Psoas muscle (tissue), 8 donors: ENCODE measurements around the gene RAB3GAP2. TPM values are rescaled to one million over a fixed set of nuclear protein-coding genes. Genes with fewer than 3 reads are reported as not detected.
"Not testable (repeated sequence)": the region's sequence is repeated elsewhere in the genome, so short reads cannot be mapped to it uniquely, and the experiment has no call there.

ENCODE experiments used
- ATAC-seq, 4 donors: fragments of 200-7000 bp; cut with Tn5 transposase; one replicate each; pipeline ENCODE4 v1.9.1; 2020; ENCODE audit warnings: moderate library complexity in 3 of 4, mild to moderate bottlenecking in 2 of 4
- DNase-seq, 2 donors: peaks; one replicate each; pipeline ENCODE4 v3.0.0-alpha.2; 2020
- H3K27ac ChIP-seq: fragments of 200-600 bp; one replicate; pipeline ENCODE4 v1.8.0; 2022
- H3K27me3 ChIP-seq, 3 donors: fragments of 200-600 bp in 1 of 3; one replicate each; pipeline versions ENCODE4 v1.6.1 to v1.8.0; 2013 to 2022; ENCODE audit warnings: low read length in 2 of 3, mild to moderate bottlenecking in 2 of 3, moderate library complexity in 1 of 3; ENCODE audit not compliant: insufficient read depth in 3 of 3
- H3K36me3 ChIP-seq, 2 donors: fragments of 200-600 bp in 1 of 2; one replicate each; pipeline versions ENCODE4 v1.6.1 to v1.8.0; 2013 to 2022; ENCODE audit warnings: low read depth in 1 of 2, mild to moderate bottlenecking in 1 of 2, moderate library complexity in 1 of 2; ENCODE audit not compliant: insufficient read depth in 1 of 2
- H3K4me1 ChIP-seq: fragments of 200-600 bp; one replicate; pipeline ENCODE4 v1.8.0; 2022
- H3K4me3 ChIP-seq: fragments of 200-600 bp; one replicate; pipeline ENCODE4 v1.8.0; 2022; ENCODE audit warnings: mild to moderate bottlenecking
- H3K9me3 ChIP-seq: fragments of 200-600 bp; one replicate; pipeline ENCODE4 v1.8.0; 2022
- WGBS, 3 donors: extraction: QIAGEN DNeasy Blood & Tissue Kit; methylation state at CpG; one replicate each; pipeline versions ENCODE4 v1.1.6 to v1.1.7; 2013; 5-methylcytosine and 5-hydroxymethylcytosine counted together
- intact Hi-C, 2 donors: fragments of 100-400 bp; cut with DNase I; formaldehyde crosslinking; loops; one replicate each; pipeline versions ENCODE4 v1.11.0 to v1.14.2; 2022
- polyA plus RNA-seq, 3 donors: library from polyadenylated mRNA; stranded (reverse); fragments of 200-250 nt; gene quantifications; one replicate each; pipeline ENCODE4 v1.2.3, GENCODE V29; 2013
- total RNA-seq, 4 donors: library from RNA; stranded (reverse); fragmentation: NEBNext Ultra II Directional in 2 of 4; extraction: Animal tissue kit (Norgen Biotek cat#: 25700) in 2 of 4; gene quantifications; one replicate each; pipeline versions ENCODE4 v1.2.1 to v1.2.4, GENCODE V29; 2021 to 2023
- TF ChIP-seq, protein P1 (sequence below): fragments of 200-600 bp; IDR thresholded peaks from one replicate; pipeline ENCODE4 v1.8.0; 2022; ENCODE audit warnings: antibody characterized with exemption
- donor health status: healthy with polysubstance abuse.
- donor health status: DM: no; HTN: no; CAD: no; lungs with moderate emphysema.
- donor health status: Bipolar disorder and iron deficiency.
- donor health status: healthy.
- donor health status: DM: yes; HTN: yes; CAD: no.
- donor health status: DM: no; HTN: no; CAD: no.
- donor health status: DM: no; HTN: no; CAD: no.
- donor health status: DM: yes; HTN: yes; CAD: no.

Gene RAB3GAP2
- total and polyA plus RNA-seq, 7 donors = 5.8 to 28.6 (median 18.6) TPM

DNA sequence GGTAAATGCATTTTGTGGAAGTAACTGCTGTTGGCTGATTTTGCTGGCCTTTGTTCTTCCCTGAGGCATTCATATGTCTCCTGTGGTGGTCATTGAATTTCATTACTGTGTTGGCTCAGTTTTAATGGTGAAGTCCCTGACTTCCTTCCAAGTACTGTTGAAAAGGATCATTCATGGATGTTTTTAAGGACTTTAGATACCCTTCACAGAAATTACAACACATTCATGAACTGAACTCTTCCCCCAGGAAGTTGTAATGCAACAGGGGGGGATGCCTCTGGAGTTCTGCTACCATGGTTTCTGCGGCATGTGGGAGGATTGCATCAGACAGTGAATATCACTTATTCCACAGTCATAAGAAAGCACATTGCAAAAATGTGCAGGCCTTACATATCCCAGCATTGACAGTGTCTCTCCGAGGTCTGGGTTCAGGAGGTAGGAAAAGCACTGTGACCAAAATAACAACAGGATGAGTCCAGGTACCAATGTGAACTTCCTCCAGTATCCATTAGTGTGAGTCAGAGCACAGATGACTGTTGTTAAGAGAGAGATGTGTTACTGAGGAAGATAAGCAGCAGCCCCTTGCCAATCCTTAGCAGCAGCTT, 2.1 kb upstream of the RAB3GAP2 start:
- ATAC-seq = no peak
- Histone ChIP-seq H3K36me3 (no peaks in the 10 kb centered on the region), H3K27me3 (peaks cover 0 to 11% (median 0%) of the 10 kb centered on the region in 3 donors), H3K4me3 (no peak overlapping the region), H3K27ac (no peak overlapping the region), H3K4me1 (peaks cover 18% of the 10 kb centered on the region), H3K9me3 (no peaks in the 10 kb centered on the region)
- no peak for DNase-seq
- TF ChIP-seq, protein P1, sequence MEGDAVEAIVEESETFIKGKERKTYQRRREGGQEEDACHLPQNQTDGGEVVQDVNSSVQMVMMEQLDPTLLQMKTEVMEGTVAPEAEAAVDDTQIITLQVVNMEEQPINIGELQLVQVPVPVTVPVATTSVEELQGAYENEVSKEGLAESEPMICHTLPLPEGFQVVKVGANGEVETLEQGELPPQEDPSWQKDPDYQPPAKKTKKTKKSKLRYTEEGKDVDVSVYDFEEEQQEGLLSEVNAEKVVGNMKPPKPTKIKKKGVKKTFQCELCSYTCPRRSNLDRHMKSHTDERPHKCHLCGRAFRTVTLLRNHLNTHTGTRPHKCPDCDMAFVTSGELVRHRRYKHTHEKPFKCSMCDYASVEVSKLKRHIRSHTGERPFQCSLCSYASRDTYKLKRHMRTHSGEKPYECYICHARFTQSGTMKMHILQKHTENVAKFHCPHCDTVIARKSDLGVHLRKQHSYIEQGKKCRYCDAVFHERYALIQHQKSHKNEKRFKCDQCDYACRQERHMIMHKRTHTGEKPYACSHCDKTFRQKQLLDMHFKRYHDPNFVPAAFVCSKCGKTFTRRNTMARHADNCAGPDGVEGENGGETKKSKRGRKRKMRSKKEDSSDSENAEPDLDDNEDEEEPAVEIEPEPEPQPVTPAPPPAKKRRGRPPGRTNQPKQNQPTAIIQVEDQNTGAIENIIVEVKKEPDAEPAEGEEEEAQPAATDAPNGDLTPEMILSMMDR = no peak
- intact Hi-C loops = loop anchor here in 1 of 2 donors (10.0 kb wide), 1 partner anchor 500 kb away; no protein-coding TSS in a partner anchor
- 68 to 83% (median 81%) methylated on average over 2 of the region's 2 CpGs for WGBS, 3 donors

DNA sequence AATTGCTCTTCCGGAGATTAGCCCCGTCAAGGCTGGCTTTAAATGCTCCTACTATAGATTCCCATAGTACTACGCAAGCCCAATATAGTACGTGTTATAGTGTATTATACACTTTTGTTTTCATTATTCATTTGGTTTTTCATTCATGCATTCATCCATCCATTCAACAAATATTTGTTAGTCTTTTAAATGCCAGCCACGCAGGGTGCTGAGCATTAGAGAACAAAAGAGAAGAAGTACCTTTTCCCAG, 513 bp upstream of the RAB3GAP2 start:
- Histone ChIP-seq H3K36me3 (peaks cover 0 to 8% of the 10 kb centered on the region in 2 donors), H3K4me3 (peak overlapping the region; percentile 87), H3K9me3 (no peaks in the 10 kb centered on the region), H3K4me1 (peaks cover 24% of the 10 kb centered on the region), H3K27ac (peak overlapping the region; percentile 85), H3K27me3 (no peaks in the 10 kb centered on the region)
- WGBS, 3 donors = 6 to 12% (median 10%) methylated on average over 5 of the region's 5 CpGs
- TF ChIP-seq, protein P1 = no peak
- DNase-seq = no peak
- intact Hi-C loops = loop anchor here in 1 of 2 donors (10.0 kb wide), 1 partner anchor 502 kb away; no protein-coding TSS in a partner anchor
- ATAC-seq = no peak

DNA sequence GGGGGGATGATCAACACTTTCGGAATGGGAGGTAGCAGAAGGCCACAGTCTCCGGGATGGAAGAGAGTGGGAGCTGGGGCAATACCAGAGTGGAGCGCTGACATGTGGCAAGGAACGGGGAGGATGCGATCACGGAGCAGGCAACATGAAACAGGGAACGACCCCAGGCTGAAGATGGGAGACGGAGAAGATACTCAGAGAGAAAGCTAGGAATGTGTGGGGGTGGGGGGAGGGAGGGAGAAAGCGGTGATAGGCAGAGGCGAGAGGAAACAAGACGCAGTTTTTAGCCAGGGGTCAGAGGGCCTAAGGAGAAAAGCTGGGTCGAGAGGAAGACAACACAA, 577 bp downstream of the RAB3GAP2 start:
- Histone ChIP-seq H3K36me3 (peaks cover 0 to 17% of the 10 kb centered on the region in 2 donors), H3K4me3 (peak overlapping the region; percentile 87), H3K27ac (peak overlapping the region; percentile 85), H3K9me3 (no peaks in the 10 kb centered on the region), H3K4me1 (peaks cover 29% of the 10 kb centered on the region), H3K27me3 (no peaks in the 10 kb centered on the region)
- intact Hi-C loops = loop anchor here in 1 of 2 donors (10.0 kb wide), 1 partner anchor 503 kb away; no protein-coding TSS in a partner anchor
- ATAC-seq (peak; percentile 4 to 40 (median 12)), DNase-seq (no peak)
- TF ChIP-seq, protein P1 = no peak
- WGBS, 3 donors = 0 to 1% (median 1%) methylated on average over 12 of the region's 12 CpGs

DNA sequence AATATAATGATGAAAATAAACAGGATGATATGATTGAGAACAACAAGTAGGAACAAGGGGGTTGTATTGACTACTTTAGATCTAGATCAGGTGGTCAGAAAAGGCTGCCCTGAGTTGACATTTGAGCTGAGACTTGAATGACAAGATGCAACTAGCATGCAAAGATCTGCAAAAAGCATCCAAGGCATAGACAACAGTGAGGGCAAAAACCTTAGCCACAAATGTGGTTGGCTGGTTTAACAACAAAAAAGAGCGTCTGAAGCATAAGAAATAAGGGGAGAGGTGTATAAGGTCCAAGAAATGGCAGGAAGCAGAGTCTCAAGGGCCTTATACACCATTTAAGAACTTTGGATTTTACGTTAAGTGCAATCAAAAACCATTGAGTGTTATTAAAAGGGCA, 3.2 kb downstream of the RAB3GAP2 start:
- intact Hi-C loops = no loop called here
- 94 to 96% (median 95%) methylated on average over 2 of the region's 2 CpGs for WGBS, 3 donors
- Histone ChIP-seq H3K9me3 (no peaks in the 10 kb centered on the region), H3K27me3 (no peaks in the 10 kb centered on the region), H3K4me3 (no peak overlapping the region), H3K36me3 (peaks cover 0 to 21% of the 10 kb centered on the region in 2 donors), H3K4me1 (peaks cover 29% of the 10 kb centered on the region), H3K27ac (no peak overlapping the region)
- no peak for DNase-seq
- no peak for ATAC-seq
- TF ChIP-seq, protein P1 = no peak

DNA sequence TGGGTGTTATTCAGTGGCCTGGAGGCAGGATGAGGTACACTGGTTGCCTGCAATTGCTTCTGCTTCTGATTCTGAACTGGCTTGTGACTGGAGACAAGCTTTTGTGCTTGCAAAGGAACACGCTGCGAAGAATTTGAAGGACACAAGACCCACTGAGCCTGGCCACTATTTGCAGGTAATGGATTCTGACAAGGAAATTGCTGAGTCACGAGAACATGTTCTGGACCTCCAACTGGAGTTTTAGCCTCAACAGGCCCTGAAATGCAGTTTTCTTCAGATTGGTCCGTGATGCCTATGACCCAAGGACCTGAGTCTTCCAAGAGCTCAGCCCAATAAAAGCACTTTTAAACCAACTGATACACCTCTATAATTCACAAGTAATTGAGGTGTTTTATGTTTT, 4.6 kb downstream of the RAB3GAP2 start:
- intact Hi-C loops = no loop called here
- Histone ChIP-seq H3K4me3 (no peak overlapping the region), H3K27ac (no peak overlapping the region), H3K4me1 (peaks cover 29% of the 10 kb centered on the region), H3K36me3 (peaks cover 0 to 21% of the 10 kb centered on the region in 2 donors), H3K9me3 (no peaks in the 10 kb centered on the region), H3K27me3 (no peaks in the 10 kb centered on the region)
- no peak for DNase-seq
- 95 to 97% (median 95%) methylated on average over 4 of the region's 4 CpGs for WGBS, 3 donors
- ATAC-seq = no peak
- TF ChIP-seq, protein P1 = no peak

DNA sequence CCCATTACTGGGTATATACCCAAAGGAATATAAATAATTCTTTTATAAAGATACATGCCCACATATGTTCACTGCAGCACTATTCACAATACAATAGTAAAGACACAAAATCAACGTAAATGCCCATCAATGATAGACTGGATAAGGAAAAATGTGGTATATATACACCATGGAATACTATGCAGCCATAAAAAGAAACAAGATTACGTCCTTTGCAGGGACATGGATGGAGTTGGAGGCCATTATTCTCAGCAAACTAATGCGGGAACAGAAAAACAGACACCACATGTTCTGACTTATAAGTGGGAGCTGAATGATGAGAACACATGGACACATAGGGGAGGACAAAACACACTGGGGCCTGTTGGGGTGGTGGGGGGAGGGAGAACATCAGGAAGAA, 12.0 kb downstream of the RAB3GAP2 start:
- ATAC-seq, H3K36me3 ChIP-seq, H3K4me1 ChIP-seq, DNase-seq, intact Hi-C loops, H3K27ac ChIP-seq, H3K27me3 ChIP-seq, H3K9me3 ChIP-seq, H3K4me3 ChIP-seq: not testable (repeated sequence)
- 95 to 99% (median 96%) methylated on average over 3 of the region's 3 CpGs for WGBS, 3 donors

DNA sequence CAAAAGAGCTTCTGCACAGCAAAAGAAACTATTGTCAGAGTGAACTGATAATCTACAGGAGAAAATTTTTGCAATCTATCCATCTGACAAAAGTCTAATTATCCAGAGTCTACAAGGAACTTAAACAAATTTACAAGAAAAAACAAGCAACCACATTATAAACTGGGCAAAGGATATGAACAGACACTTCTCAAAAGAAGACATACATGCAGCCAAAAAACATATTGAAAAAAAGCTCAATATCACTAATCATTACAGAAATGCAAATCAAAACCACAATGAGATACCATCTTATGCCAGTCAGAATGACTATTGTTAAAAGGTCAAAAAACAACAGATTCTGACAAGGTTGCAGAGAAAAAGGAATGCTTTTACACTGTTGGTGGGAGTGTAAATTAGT, 12.5 kb downstream of the RAB3GAP2 start:
- DNase-seq, intact Hi-C loops: not testable (repeated sequence)

More for the DNA sequence above, 12.5 kb downstream of the RAB3GAP2 start:
- H3K4me1 ChIP-seq, H3K4me3 ChIP-seq, ATAC-seq, H3K36me3 ChIP-seq, H3K27ac ChIP-seq, H3K27me3 ChIP-seq, H3K9me3 ChIP-seq: not testable (repeated sequence)
